IMR-90 (cell line): ENCODE data around the gene TAL2. TPM values are rescaled to one million over a fixed set of nuclear protein-coding genes. Genes with fewer than 3 reads are reported as not detected.

Experiments used
- ATAC-seq: fragments of 200-7000 bp; cut with Tn5 transposase; 2 replicates; pipeline ENCODE4 v1.9.1; 2020; ENCODE audit warnings: low read depth, mild to moderate bottlenecking, moderate library complexity
- BruUV-seq: library from RNA; stranded (reverse); fragments of 400-500 nt; replicated peaks from 2 replicates; lab custom pipeline; 2021; lab: Mats Ljungman, UMichigan
- CTCF ChIA-PET: fragments of 300-600 bp; formaldehyde crosslinking; extraction: SDS; loops from one replicate; lab custom pipeline; 2021; ENCODE audit warnings: antibody characterized with exemption; lab: Yijun Ruan, JAX
- POLR2A ChIA-PET: fragments of 300-600 bp; sonication (Branson Sonifier 250); formaldehyde crosslinking; loops from one replicate; lab custom pipeline; 2022; ENCODE audit warnings: antibody characterized with exemption; ENCODE audit not compliant: unreplicated experiment; lab: Charles Lee
- DNase-seq: peaks from one replicate; pipeline ENCODE4 v3.0.0; 2013
- H2AFZ ChIP-seq: replicated peaks from 2 replicates; pipeline ENCODE3; 2013; ENCODE audit warnings: low read length, mild to moderate bottlenecking; ENCODE audit not compliant: poor library complexity
- H2AK5ac ChIP-seq: 2 replicates; pipeline ENCODE4 v1.6.1; 2013; ENCODE audit warnings: low read depth, low read length, inconsistent platforms
- H2AK9ac ChIP-seq: replicated peaks from 2 replicates; pipeline ENCODE3; 2013; ENCODE audit warnings: mild to moderate bottlenecking, low read depth, low read length, moderate library complexity; ENCODE audit not compliant: poor library complexity
- H2BK120ac ChIP-seq: 2 replicates; pipeline ENCODE4 v1.6.1; 2013; ENCODE audit warnings: low read depth, low read length, inconsistent platforms
- H2BK15ac ChIP-seq: 3 replicates; pipeline ENCODE4 v1.6.1; 2013; ENCODE audit warnings: low read depth, low read length, inconsistent platforms
- H2BK20ac ChIP-seq: 2 replicates; pipeline ENCODE4 v1.6.1; 2013; ENCODE audit warnings: low read depth, mild to moderate bottlenecking, inconsistent platforms, low read length, moderate library complexity
- H2BK5ac ChIP-seq: 2 replicates; pipeline ENCODE4 v1.6.1; 2013; ENCODE audit warnings: mild to moderate bottlenecking, low read depth, low read length, inconsistent platforms; ENCODE audit not compliant: poor library complexity, severe bottlenecking
- H3K14ac ChIP-seq: replicated peaks from 2 replicates; pipeline ENCODE4 v1.6.1; 2013; ENCODE audit warnings: low read depth, low read length, inconsistent platforms
- H3K18ac ChIP-seq: 2 replicates; pipeline ENCODE4 v1.6.1; 2013; ENCODE audit warnings: low read depth, low read length, control low read depth
- H3K23ac ChIP-seq: 2 replicates; pipeline ENCODE4 v1.6.1; 2013; ENCODE audit warnings: low read depth, low read length, inconsistent platforms
- H3K27ac ChIP-seq: 2 replicates; pipeline ENCODE4 v1.5.1; 2013; ENCODE audit warnings: mild to moderate bottlenecking, control low read depth, low read length; ENCODE audit not compliant: insufficient read depth
- H3K27me3 ChIP-seq: 2 replicates; pipeline ENCODE4 v1.6.1; 2013; ENCODE audit warnings: low read length; ENCODE audit not compliant: control insufficient read depth, insufficient read depth
- H3K36me3 ChIP-seq: 2 replicates; pipeline ENCODE4 v1.6.1; 2013; ENCODE audit warnings: low read length, mixed read lengths; ENCODE audit not compliant: control insufficient read depth, insufficient read depth
- H3K4ac ChIP-seq: 2 replicates; pipeline ENCODE4 v1.6.1; 2013; ENCODE audit warnings: low read depth, low read length, inconsistent platforms
- H3K4me1 ChIP-seq: 2 replicates; pipeline ENCODE4 v1.6.1; 2013; ENCODE audit warnings: low read length, mixed read lengths; ENCODE audit not compliant: control insufficient read depth, insufficient read depth
- H3K4me2 ChIP-seq: 2 replicates; pipeline ENCODE4 v1.6.1; 2013; ENCODE audit warnings: low read depth, mild to moderate bottlenecking, control low read depth, low read length, moderate library complexity
- H3K4me3 ChIP-seq: 2 replicates; pipeline ENCODE4 v1.5.1; 2013; ENCODE audit warnings: low read depth, mild to moderate bottlenecking, control low read depth, low read length, moderate library complexity; ENCODE audit not compliant: insufficient read depth
- H3K56ac ChIP-seq: 2 replicates; pipeline ENCODE4 v1.6.1; 2013; ENCODE audit warnings: low read length, inconsistent platforms; ENCODE audit not compliant: insufficient read depth; ENCODE audit errors: extremely low read depth
- H3K79me1 ChIP-seq, 2 experiments: 2 replicates each; pipeline ENCODE4 v1.6.1; 2013; ENCODE audit warnings: low read length in 2 of 2, inconsistent platforms in 1 of 2, low read depth in 1 of 2
- H3K9ac ChIP-seq: 2 replicates; pipeline ENCODE4 v1.6.1; 2013; ENCODE audit warnings: low read depth, low read length, control low read depth
- H3K9me1 ChIP-seq: 2 replicates; pipeline ENCODE4 v1.6.1; 2013; ENCODE audit warnings: low read length, inconsistent platforms; ENCODE audit not compliant: insufficient read depth
- H3K9me3 ChIP-seq: 2 replicates; pipeline ENCODE4 v1.6.1; 2013; ENCODE audit warnings: low read length; ENCODE audit not compliant: control insufficient read depth, insufficient read depth
- H4K20me1 ChIP-seq: 2 replicates; pipeline ENCODE4 v1.6.1; 2013; ENCODE audit warnings: low read length, inconsistent platforms; ENCODE audit not compliant: insufficient read depth
- H4K5ac ChIP-seq: 2 replicates; pipeline ENCODE4 v1.6.1; 2013; ENCODE audit warnings: mild to moderate bottlenecking, low read depth, low read length, control low read depth
- H4K8ac ChIP-seq, 2 experiments: 2 replicates each; pipeline ENCODE4 v1.6.1; 2013; ENCODE audit warnings: low read depth in 2 of 2, low read length in 2 of 2, control low read depth in 1 of 2, inconsistent platforms in 1 of 2
- H4K91ac ChIP-seq: 2 replicates; pipeline ENCODE4 v1.6.1; 2013; ENCODE audit warnings: low read depth, low read length, inconsistent platforms; ENCODE audit not compliant: insufficient read depth
- NFE2L2 ChIP-seq: fragments of 150-350 bp; IDR thresholded peaks from 2 replicates; pipeline ENCODE4 v1.6.1; 2016; ENCODE audit warnings: low read depth, mild to moderate bottlenecking, low read length
- WGBS, 2 experiments: methylation state at CpG; one replicate each; pipeline versions ENCODE4 v1.1.5 to v1.1.7; 2013; ENCODE audit warnings: missing lambda C conversion rate in 2 of 2; ENCODE audit not compliant: insufficient read length in 1 of 2; ENCODE audit errors: extremely low coverage in 2 of 2; 5-methylcytosine and 5-hydroxymethylcytosine counted together
- dilution Hi-C: fragments of 300-500 bp; cut with HindIII; formaldehyde crosslinking; loops from one replicate; pipeline ENCODE4 v1.14.3; 2018; ENCODE audit warnings: low sequenced_read_pairs; ENCODE audit not compliant: unreplicated experiment
- in situ Hi-C: fragments of 300-500 bp; cut with MboI; formaldehyde crosslinking; loops from 3 replicates; pipeline ENCODE4 v1.14.3; 2019; ENCODE audit warnings: low sequenced_read_pairs, inconsistent platforms, mixed read lengths
- intact Hi-C: fragments of 100-400 bp; cut with micrococcal nuclease; formaldehyde crosslinking; loops from 2 replicates; pipeline ENCODE4 v1.10.0; 2022
- polyA plus RNA-seq, 3 experiments: library from polyadenylated mRNA; depleted of rRNA; stranded (reverse); fragments of >200 nt; gene quantifications; 2 replicates each; pipeline ENCODE4 v1.2.3, GENCODE V29; 2012; ENCODE audit warnings: low replicate concordance in 1 of 3
- total RNA-seq: library from RNA; depleted of rRNA; stranded (reverse); fragments of >200 nt; gene quantifications from 2 replicates; pipeline ENCODE4 v1.2.3, GENCODE V29; 2012
- TF ChIP-seq, protein P1 (sequence below): conservative IDR thresholded peaks from 2 replicates; pipeline ENCODE4 v1.5.1; 2012; ENCODE audit warnings: mild to moderate bottlenecking, low read depth, low read length, improper control_type of control experiment

TAL2 gene
- total and polyA plus RNA-seq, 2 of the 4 experiments (the other 2 are of a cell fraction), result 0.26 TPM; not detected in 1

- H4K5ac ChIP-seq, result no peak overlapping the region
- TF ChIP-seq NFE2L2, result no peak
- TF ChIP-seq, protein P1, sequence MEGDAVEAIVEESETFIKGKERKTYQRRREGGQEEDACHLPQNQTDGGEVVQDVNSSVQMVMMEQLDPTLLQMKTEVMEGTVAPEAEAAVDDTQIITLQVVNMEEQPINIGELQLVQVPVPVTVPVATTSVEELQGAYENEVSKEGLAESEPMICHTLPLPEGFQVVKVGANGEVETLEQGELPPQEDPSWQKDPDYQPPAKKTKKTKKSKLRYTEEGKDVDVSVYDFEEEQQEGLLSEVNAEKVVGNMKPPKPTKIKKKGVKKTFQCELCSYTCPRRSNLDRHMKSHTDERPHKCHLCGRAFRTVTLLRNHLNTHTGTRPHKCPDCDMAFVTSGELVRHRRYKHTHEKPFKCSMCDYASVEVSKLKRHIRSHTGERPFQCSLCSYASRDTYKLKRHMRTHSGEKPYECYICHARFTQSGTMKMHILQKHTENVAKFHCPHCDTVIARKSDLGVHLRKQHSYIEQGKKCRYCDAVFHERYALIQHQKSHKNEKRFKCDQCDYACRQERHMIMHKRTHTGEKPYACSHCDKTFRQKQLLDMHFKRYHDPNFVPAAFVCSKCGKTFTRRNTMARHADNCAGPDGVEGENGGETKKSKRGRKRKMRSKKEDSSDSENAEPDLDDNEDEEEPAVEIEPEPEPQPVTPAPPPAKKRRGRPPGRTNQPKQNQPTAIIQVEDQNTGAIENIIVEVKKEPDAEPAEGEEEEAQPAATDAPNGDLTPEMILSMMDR, result 0 out of 2 replicates have a peak, but pooled peaks have one; percentile 4
- peak overlapping the region; percentile 47 for H3K4me3 ChIP-seq
- H2AK9ac ChIP-seq, result no peak overlapping the region
- H2BK20ac ChIP-seq, result no peak overlapping the region
- intact Hi-C loops, result no loop called here
- H2AK5ac ChIP-seq, result no peak overlapping the region
- H3K79me1 ChIP-seq, result no peaks in the 10 kb centered on the region
- POLR2A ChIA-PET, result no interaction called here
- peak overlapping the region; percentile 79 for H3K4me2 ChIP-seq
- BruUV-seq, result no TSS peak
- H2AFZ ChIP-seq, result peak overlapping the region; percentile 82
- 2% methylated on average over 24 of the region's 75 CpGs; no CpG with 5 or more reads in 1 of the 2 experiments for WGBS, 2 experiments
- no peaks in the 10 kb centered on the region for H3K9me1 ChIP-seq
- ATAC-seq (peak; percentile 85), DNase-seq (no peak)
- H3K4ac ChIP-seq, result no peak overlapping the region
- no peak overlapping the region for H2BK120ac ChIP-seq
- no peak overlapping the region for H3K18ac ChIP-seq
- H4K20me1 ChIP-seq, result no peaks in the 10 kb centered on the region
- H3K27me3 ChIP-seq, result peaks cover 36% of the 10 kb centered on the region
- H4K8ac ChIP-seq, result no peak overlapping the region
- no peak overlapping the region for H3K56ac ChIP-seq
- H3K36me3 ChIP-seq, result no peaks in the 10 kb centered on the region
- no peaks in the 10 kb centered on the region for H3K4me1 ChIP-seq
- no peak overlapping the region for H3K9ac ChIP-seq
- dilution Hi-C loops, result no loop called here
- no peak overlapping the region for H3K27ac ChIP-seq
- H2BK5ac ChIP-seq, result no peak overlapping the region
- CTCF ChIA-PET, result no interaction called here
- no peak overlapping the region for H2BK15ac ChIP-seq
- H4K91ac ChIP-seq, result no peak overlapping the region
- in situ Hi-C loops, result no loop called here
- H3K14ac ChIP-seq, result no peak overlapping the region
- no peaks in the 10 kb centered on the region for H3K9me3 ChIP-seq
- no peak overlapping the region for H3K23ac ChIP-seq
Measured at GRCh38 chr9:105656131-105656921, 5.9 kb upstream of the TAL2 start.
